LoVo (cell line): ENCODE results near the gene SPON1.
"Not testable (repeated sequence)": the region's sequence is repeated elsewhere in the genome, so short reads cannot be mapped to it uniquely, and the experiment has no call there.

Experiments
- DNase-seq: peaks from one replicate; pipeline ENCODE4 v3.0.0-alpha.2; 2016; ENCODE audit warnings: low spot score

SPON1 gene

GRCh38 chr11:13962562-13963168 is at the start of gene SPON1:
TSS of gene SPON1 (plus strand) at chr11:13962723. CDS start at chr11:13962905, 182 bp downstream.
- DNase-seq = no peak

- no peak for DNase-seq
Measured at GRCh38 chr11:13917264-13917663, 45.3 kb upstream of the SPON1 start.

GRCh38 chr11:13917904-13918303 is 44.6 kb upstream of the SPON1 start:
- no peak for DNase-seq

GRCh38 chr11:13920756-13921155 is 41.8 kb upstream of the SPON1 start:
- no peak for DNase-seq

- DNase-seq = no peak
Measured at GRCh38 chr11:13921545-13921944, 41.0 kb upstream of the SPON1 start.

- peak; percentile 82 for DNase-seq
Measured at GRCh38 chr11:13923182-13923581, 39.3 kb upstream of the SPON1 start.

GRCh38 chr11:13923716-13924650 is 38.5 kb upstream of the SPON1 start:
- DNase-seq = peak; percentile 91

GRCh38 chr11:13924801-13925327 is 37.7 kb upstream of the SPON1 start:
- peak; percentile 7 for DNase-seq

GRCh38 chr11:13926366-13926765 is 36.2 kb upstream of the SPON1 start:
- DNase-seq = peak; percentile 26

- no peak for DNase-seq
Measured at GRCh38 chr11:13926981-13927380, 35.5 kb upstream of the SPON1 start.

GRCh38 chr11:13927481-13927880 is 35.0 kb upstream of the SPON1 start:
- no peak for DNase-seq

GRCh38 chr11:13928566-13929251 is 33.8 kb upstream of the SPON1 start:
- peak; percentile 79 for DNase-seq

GRCh38 chr11:13929395-13929891 is 33.1 kb upstream of the SPON1 start:
- no peak for DNase-seq

- no peak for DNase-seq
Measured at GRCh38 chr11:13931356-13931755, 31.2 kb upstream of the SPON1 start.

GRCh38 chr11:13937154-13937553 is 25.4 kb upstream of the SPON1 start:
- not testable (repeated sequence) for DNase-seq

GRCh38 chr11:13938829-13939228 is 23.7 kb upstream of the SPON1 start:
- DNase-seq = not testable (repeated sequence)

GRCh38 chr11:13939961-13940906 is 22.3 kb upstream of the SPON1 start:
- peak; percentile 63 for DNase-seq

GRCh38 chr11:13940907-13941256 is 21.6 kb upstream of the SPON1 start:
- no peak for DNase-seq

GRCh38 chr11:13941775-13942174 is 20.7 kb upstream of the SPON1 start:
- DNase-seq = no peak

- no peak for DNase-seq
Measured at GRCh38 chr11:13942378-13942777, 20.1 kb upstream of the SPON1 start.

GRCh38 chr11:13942971-13943381 is 19.5 kb upstream of the SPON1 start:
- peak; percentile 45 for DNase-seq
